Measurements from ENCODE around the gene MRPS27.

MRPS27 gene

GRCh38 chr5:72189146-72189545 is 130.9 kb downstream of the MRPS27 start:
- no peak for TF ChIP-seq CTCF (IDR thresholded peaks at IDR 0.05; ENCODE audit: borderline replicate concordance, insufficient read depth, low read depth, low read length)
- H3K4me3 ChIP-seq (ENCODE audit: low read depth, low read length): no peak overlapping the region

- H3K4me3 ChIP-seq (ENCODE audit: low read depth, low read length): no peak overlapping the region
- no peak for TF ChIP-seq CTCF (IDR thresholded peaks at IDR 0.05; ENCODE audit: borderline replicate concordance, insufficient read depth, low read depth, low read length)
These were observed 131.9 kb downstream of the MRPS27 start for GRCh38 chr5:72188166-72188565.

GRCh38 chr5:72187388-72188075 is 132.5 kb downstream of the MRPS27 start:
- H3K4me3 ChIP-seq (ENCODE audit: low read depth, low read length): no peak overlapping the region
- no peak for TF ChIP-seq CTCF (IDR thresholded peaks at IDR 0.05; ENCODE audit: borderline replicate concordance, insufficient read depth, low read depth, low read length)

GRCh38 chr5:72185496-72186329 is 134.3 kb downstream of the MRPS27 start:
- no peak overlapping the region for H3K4me3 ChIP-seq (ENCODE audit: low read depth, low read length)
- TF ChIP-seq CTCF (IDR thresholded peaks at IDR 0.05; ENCODE audit: borderline replicate concordance, insufficient read depth, low read depth, low read length): no peak

GRCh38 chr5:72184408-72184807 is 135.6 kb downstream of the MRPS27 start:
- no peak overlapping the region for H3K4me3 ChIP-seq (ENCODE audit: low read depth, low read length)
- no peak for TF ChIP-seq CTCF (IDR thresholded peaks at IDR 0.05; ENCODE audit: borderline replicate concordance, insufficient read depth, low read depth, low read length)

- no peak overlapping the region for H3K4me3 ChIP-seq (ENCODE audit: low read depth, low read length)
- TF ChIP-seq CTCF (IDR thresholded peaks at IDR 0.05; ENCODE audit: borderline replicate concordance, insufficient read depth, low read depth, low read length): no peak
These were observed 136.9 kb downstream of the MRPS27 start for GRCh38 chr5:72183101-72183520.

- H3K4me3 ChIP-seq (ENCODE audit: low read depth, low read length): no peak overlapping the region
- TF ChIP-seq CTCF (IDR thresholded peaks at IDR 0.05; ENCODE audit: borderline replicate concordance, insufficient read depth, low read depth, low read length): no peak
These were observed 137.4 kb downstream of the MRPS27 start for GRCh38 chr5:72182686-72183085.

Measured in GM12875 (cell line).